ENCODE data around the gene CAPN13. TPM values are rescaled to one million over a fixed set of nuclear protein-coding genes. Genes with fewer than 3 reads are reported as not detected.

CAPN13 gene
- total RNA-seq, 1 donor from 2014 or later, result not detected

- no peak for DNase-seq (ENCODE audit: low spot score)
- intact Hi-C loops (cut with DNase I), result no loop called here
Measured at GRCh38 chr2:30733876-30734520, 73.2 kb downstream of the CAPN13 start.

GRCh38 chr2:30732876-30733275 lies 74.4 kb downstream of the CAPN13 start:
- intact Hi-C loops (cut with DNase I), result no loop called here
- DNase-seq (ENCODE audit: low spot score), result no peak

- intact Hi-C loops (cut with DNase I), result no loop called here
- no peak for DNase-seq (ENCODE audit: low spot score)
Measured at GRCh38 chr2:30732376-30732775, 74.9 kb downstream of the CAPN13 start.

GRCh38 chr2:30731706-30732105 lies 75.5 kb downstream of the CAPN13 start:
- intact Hi-C loops (cut with DNase I), result no loop called here

GRCh38 chr2:30730736-30731647 lies 76.3 kb downstream of the CAPN13 start:
- no peak for DNase-seq (ENCODE audit: low spot score)
- intact Hi-C loops (cut with DNase I), result no loop called here

More at GRCh38 chr2:30731706-30732105, 75.5 kb downstream of the CAPN13 start:
- DNase-seq (ENCODE audit: low spot score), result no peak

- no peak for DNase-seq (ENCODE audit: low spot score)
- intact Hi-C loops (cut with DNase I), result no loop called here
Measured at GRCh38 chr2:30729031-30729430, 78.2 kb downstream of the CAPN13 start.

- DNase-seq (ENCODE audit: low spot score), result no peak
- intact Hi-C loops (cut with DNase I), result no loop called here
Measured at GRCh38 chr2:30722936-30723725, 84.1 kb downstream of the CAPN13 start.

- intact Hi-C loops (cut with DNase I), result no loop called here
- no peak for DNase-seq (ENCODE audit: low spot score)
Measured at GRCh38 chr2:30721668-30722647, 85.3 kb downstream of the CAPN13 start.

- no peak for DNase-seq (ENCODE audit: low spot score)
Measured at GRCh38 chr2:30721241-30721640, 86.0 kb downstream of the CAPN13 start.

GRCh38 chr2:30717081-30717650 lies 90.1 kb downstream of the CAPN13 start:
- no peak for DNase-seq (ENCODE audit: low spot score)
- intact Hi-C loops (cut with DNase I), result no loop called here

More at GRCh38 chr2:30721241-30721640, 86.0 kb downstream of the CAPN13 start:
- intact Hi-C loops (cut with DNase I), result no loop called here

- intact Hi-C loops (cut with DNase I), result no loop called here
- DNase-seq (ENCODE audit: low spot score), result peak; percentile 55
Measured at GRCh38 chr2:30716123-30716900, 90.9 kb downstream of the CAPN13 start.

GRCh38 chr2:30714811-30715709 lies 92.2 kb downstream of the CAPN13 start:
- DNase-seq (ENCODE audit: low spot score), result no peak
- intact Hi-C loops (cut with DNase I), result loop anchor here (1.0 to 5.0 kb wide), 4 partner anchors 147 to 807 kb away; no protein-coding TSS in a partner anchor

- intact Hi-C loops (cut with DNase I), result loop anchor here (1.0 to 5.0 kb wide), 4 partner anchors 149 to 809 kb away; no protein-coding TSS in a partner anchor
- no peak for DNase-seq (ENCODE audit: low spot score)
Measured at GRCh38 chr2:30713698-30714097, 93.5 kb downstream of the CAPN13 start.

GRCh38 chr2:30711646-30712085 lies 95.6 kb downstream of the CAPN13 start:
- DNase-seq (ENCODE audit: low spot score), result peak; percentile 89
- intact Hi-C loops (cut with DNase I), result loop anchor here (2.0 to 5.0 kb wide), 3 partner anchors 151 to 811 kb away; no protein-coding TSS in a partner anchor

- intact Hi-C loops (cut with DNase I), result loop anchor here (2.0 to 5.0 kb wide), 3 partner anchors 152 to 812 kb away; no protein-coding TSS in a partner anchor
- DNase-seq (ENCODE audit: low spot score), result no peak
Measured at GRCh38 chr2:30710461-30710860, 96.8 kb downstream of the CAPN13 start.

GRCh38 chr2:30710016-30710415 lies 97.2 kb downstream of the CAPN13 start:
- intact Hi-C loops (cut with DNase I), result loop anchor here (2.0 to 5.0 kb wide), 3 partner anchors 152 to 812 kb away; no protein-coding TSS in a partner anchor
- peak; percentile 57 for DNase-seq (ENCODE audit: low spot score)

All from cardiac septum (tissue), 1 donor.